ENCODE measurements around the gene ARAP1. TPM values are rescaled to one million over a fixed set of nuclear protein-coding genes. Genes with fewer than 3 reads are reported as not detected.
A peak's percentile ranks its signal among the peaks of the same experiment; 100 is the strongest.

The ARAP1 gene
- total RNA-seq, 2 donors from 2014 or later, result 74.0 to 83.8 TPM

DNA sequence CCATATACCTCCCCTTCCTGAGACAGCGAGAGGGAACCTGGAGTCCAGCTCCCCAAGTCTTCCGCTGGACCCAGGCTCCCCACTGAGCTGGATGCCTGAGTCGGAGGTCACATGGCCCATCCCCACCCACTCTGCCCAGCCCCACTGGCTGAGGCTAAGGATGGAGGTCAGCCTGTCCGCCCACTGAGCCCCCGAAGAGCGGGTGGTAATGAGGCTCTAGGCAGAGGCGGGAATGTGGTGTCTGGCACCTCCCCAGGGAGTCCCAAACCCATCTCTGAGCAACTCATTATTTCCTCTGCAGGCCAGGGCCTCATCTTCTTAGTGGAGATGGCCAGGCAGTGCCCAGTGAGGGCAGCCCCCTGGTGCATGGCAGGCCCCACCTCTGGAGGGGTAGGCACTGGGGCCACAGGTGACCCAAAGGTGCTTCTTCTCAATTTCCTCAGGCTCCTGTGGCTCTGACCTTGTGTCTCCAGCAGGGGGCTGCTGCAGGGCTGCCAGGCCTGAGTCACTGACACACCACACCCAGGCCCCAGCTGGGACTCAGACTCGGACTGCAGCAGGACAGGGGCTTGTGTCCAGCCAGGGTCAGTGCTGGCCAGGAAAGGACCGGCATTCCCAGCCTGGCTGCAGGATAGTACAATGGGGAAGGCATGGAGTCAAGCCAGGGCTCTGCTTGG, 67.8 kb downstream of the ARAP1 start:
- TF ChIP-seq, protein P1, sequence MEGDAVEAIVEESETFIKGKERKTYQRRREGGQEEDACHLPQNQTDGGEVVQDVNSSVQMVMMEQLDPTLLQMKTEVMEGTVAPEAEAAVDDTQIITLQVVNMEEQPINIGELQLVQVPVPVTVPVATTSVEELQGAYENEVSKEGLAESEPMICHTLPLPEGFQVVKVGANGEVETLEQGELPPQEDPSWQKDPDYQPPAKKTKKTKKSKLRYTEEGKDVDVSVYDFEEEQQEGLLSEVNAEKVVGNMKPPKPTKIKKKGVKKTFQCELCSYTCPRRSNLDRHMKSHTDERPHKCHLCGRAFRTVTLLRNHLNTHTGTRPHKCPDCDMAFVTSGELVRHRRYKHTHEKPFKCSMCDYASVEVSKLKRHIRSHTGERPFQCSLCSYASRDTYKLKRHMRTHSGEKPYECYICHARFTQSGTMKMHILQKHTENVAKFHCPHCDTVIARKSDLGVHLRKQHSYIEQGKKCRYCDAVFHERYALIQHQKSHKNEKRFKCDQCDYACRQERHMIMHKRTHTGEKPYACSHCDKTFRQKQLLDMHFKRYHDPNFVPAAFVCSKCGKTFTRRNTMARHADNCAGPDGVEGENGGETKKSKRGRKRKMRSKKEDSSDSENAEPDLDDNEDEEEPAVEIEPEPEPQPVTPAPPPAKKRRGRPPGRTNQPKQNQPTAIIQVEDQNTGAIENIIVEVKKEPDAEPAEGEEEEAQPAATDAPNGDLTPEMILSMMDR (IDR thresholded peaks at IDR 0.05), result peak; percentile 40 to 60
- Histone ChIP-seq H3K27ac (peak overlapping the region; percentile 3 to 66), H3K27me3 (no peaks in the 10 kb centered on the region), H3K36me3 (peaks cover 37% of the 10 kb centered on the region), H3K4me3 (no peak overlapping the region), H3K9me3 (no peaks in the 10 kb centered on the region), H3K4me1 (peaks cover 0 to 34% of the 10 kb centered on the region in 2 donors)
- DNase-seq (ENCODE audit: low spot score), result peak; percentile 89

- H3K4me1 ChIP-seq, result peaks cover 0 to 32% of the 10 kb centered on the region in 2 donors
- peaks cover 31% of the 10 kb centered on the region for H3K36me3 ChIP-seq
- TF ChIP-seq, protein P1 (IDR thresholded peaks at IDR 0.05), result peak; percentile 87 to 96
- H3K27ac ChIP-seq, result peak overlapping the region; percentile 3 to 19
- H3K4me3 ChIP-seq, result no peak overlapping the region
- peak; percentile 78 for DNase-seq (ENCODE audit: low spot score)
- no peaks in the 10 kb centered on the region for H3K27me3 ChIP-seq
- H3K9me3 ChIP-seq, result no peaks in the 10 kb centered on the region
Measured at GRCh38 chr11:72683782-72684200, 68.4 kb downstream of the ARAP1 start.

DNA sequence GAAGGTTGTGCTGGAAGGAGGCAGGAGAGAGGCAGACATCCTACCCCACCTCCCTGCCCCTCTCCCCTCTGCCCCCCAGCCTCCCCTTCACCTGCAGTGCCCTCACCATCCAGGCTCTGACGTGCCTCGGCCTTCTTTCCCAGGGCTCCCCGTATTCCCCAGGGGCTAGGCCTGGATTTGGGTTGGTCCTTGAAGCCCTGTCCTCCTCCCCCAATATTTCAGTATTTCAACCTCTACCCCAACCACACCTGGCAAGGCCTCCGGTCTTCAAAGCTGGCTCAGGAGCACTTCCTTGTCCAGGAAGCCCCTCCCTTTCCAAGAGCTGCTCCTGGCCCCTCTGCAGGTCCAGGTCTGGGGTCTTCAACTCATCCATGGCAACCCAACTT, 69.4 kb downstream of the ARAP1 start:
- no peaks in the 10 kb centered on the region for H3K27me3 ChIP-seq
- no peak for DNase-seq (ENCODE audit: low spot score)
- peaks cover 0 to 32% of the 10 kb centered on the region in 2 donors for H3K4me1 ChIP-seq
- no peaks in the 10 kb centered on the region for H3K9me3 ChIP-seq
- H3K4me3 ChIP-seq, result no peak overlapping the region
- TF ChIP-seq, protein P1 (IDR thresholded peaks at IDR 0.05), result no peak
- H3K27ac ChIP-seq, result no peak overlapping the region
- peaks cover 22% of the 10 kb centered on the region for H3K36me3 ChIP-seq

- Histone ChIP-seq H3K9me3 (no peaks in the 10 kb centered on the region), H3K4me3 (no peak overlapping the region), H3K27me3 (peaks cover 0 to 2% of the 10 kb centered on the region in 2 donors), H3K36me3 (peaks cover 17% of the 10 kb centered on the region), H3K4me1 (peaks cover 0 to 30% of the 10 kb centered on the region in 2 donors), H3K27ac (no peak overlapping the region)
- TF ChIP-seq, protein P1 (IDR thresholded peaks at IDR 0.05), result no peak
- no peak for DNase-seq (ENCODE audit: low spot score)
Measured at GRCh38 chr11:72682238-72682857, 69.9 kb downstream of the ARAP1 start.

- no peak overlapping the region for H3K27ac ChIP-seq
- no peaks in the 10 kb centered on the region for H3K9me3 ChIP-seq
- peaks cover 0 to 30% of the 10 kb centered on the region in 2 donors for H3K4me1 ChIP-seq
- no peak for DNase-seq (ENCODE audit: low spot score)
- H3K36me3 ChIP-seq, result peaks cover 14% of the 10 kb centered on the region
- H3K4me3 ChIP-seq, result no peak overlapping the region
- TF ChIP-seq, protein P1 (IDR thresholded peaks at IDR 0.05), result no peak
- peaks cover 0 to 6% of the 10 kb centered on the region in 2 donors for H3K27me3 ChIP-seq
Measured at GRCh38 chr11:72681226-72682153, 70.7 kb downstream of the ARAP1 start.

Measured in right atrium auricular region (tissue), 2 donors.